Stimulated activated naive CD8-positive, alpha-beta T cell treated with anti-CD3 and anti-CD28 coated beads, Interleukin-15, Interleukin-2, amounts not matched to agents 100 U/mL and 50 U/mL, for 24 hours (primary cell): ENCODE measurements around the gene RNGTT.

Experiments
- ATAC-seq: fragments of 150-1000 bp; cut with Tn5 transposase; one replicate; pipeline ENCODE4 v1.10.0; 2021
- DNase-seq: peaks from one replicate; pipeline ENCODE4 v3.0.0; 2021

The RNGTT gene

DNA sequence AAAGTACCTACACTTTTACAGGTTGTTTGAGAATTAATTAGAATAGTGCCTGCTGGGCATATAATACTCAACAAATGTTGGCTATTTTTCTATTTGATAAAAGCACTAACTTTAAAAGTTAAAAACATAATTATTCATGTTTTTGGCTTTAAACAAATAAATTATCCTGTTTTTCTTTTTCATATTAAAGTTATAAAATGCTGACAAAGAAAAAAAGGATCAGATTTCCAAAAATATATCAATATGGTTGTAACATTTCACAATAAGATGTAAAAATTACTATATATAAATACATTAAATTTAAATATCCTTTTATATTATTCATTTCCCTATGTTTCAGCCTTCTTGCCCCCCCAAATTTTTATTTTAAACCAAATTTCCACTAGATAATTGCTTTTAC is 312.0 kb downstream of the RNGTT start:
- no peak for ATAC-seq
- no peak for DNase-seq

DNA sequence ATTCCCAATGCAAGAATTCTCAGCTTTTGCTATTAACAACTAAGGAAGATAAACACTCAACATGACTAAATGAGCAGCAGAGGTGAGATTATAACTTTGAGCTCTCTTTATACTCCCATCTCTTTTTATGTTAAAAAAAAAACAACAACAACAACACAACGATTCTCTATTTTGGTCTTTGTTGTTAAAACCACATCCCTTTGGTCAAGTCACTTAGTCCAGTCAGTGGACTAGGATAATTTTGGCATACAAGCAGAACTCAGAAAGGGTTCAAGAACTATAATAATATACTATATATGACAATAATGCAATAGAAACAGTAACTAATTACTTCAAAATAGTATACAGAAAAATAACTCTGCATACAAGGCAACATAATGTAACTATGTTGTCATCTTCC is 312.4 kb downstream of the RNGTT start:
- no peak for DNase-seq
- no peak for ATAC-seq

DNA sequence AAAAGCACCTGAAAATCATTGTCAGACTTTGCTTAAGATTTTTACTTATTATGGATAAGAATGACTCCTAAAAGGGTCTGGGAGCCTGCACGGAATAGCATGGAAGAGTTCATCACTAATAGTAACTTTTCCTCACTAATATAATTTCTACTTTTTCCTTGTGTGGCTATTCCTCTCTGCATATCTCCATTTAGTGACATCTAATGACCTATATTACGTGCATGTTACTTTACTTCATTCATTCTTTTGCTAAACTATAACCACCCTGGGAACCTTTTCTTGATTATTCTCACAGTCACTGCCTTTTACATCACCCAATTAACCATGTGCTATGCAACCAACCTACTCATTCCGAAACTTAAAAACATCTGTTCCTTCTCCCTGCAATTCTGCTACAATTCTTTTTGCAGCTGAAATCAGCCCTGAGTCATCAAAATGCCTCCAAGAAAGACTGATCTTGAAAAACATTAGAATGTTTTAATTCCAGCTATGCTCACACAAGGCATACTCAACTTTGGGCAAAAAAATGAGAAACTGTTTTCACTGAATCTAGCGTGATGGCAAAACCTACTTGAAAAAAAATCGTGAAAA is 313.3 kb downstream of the RNGTT start:
- ATAC-seq, result no peak
- no peak for DNase-seq

DNA sequence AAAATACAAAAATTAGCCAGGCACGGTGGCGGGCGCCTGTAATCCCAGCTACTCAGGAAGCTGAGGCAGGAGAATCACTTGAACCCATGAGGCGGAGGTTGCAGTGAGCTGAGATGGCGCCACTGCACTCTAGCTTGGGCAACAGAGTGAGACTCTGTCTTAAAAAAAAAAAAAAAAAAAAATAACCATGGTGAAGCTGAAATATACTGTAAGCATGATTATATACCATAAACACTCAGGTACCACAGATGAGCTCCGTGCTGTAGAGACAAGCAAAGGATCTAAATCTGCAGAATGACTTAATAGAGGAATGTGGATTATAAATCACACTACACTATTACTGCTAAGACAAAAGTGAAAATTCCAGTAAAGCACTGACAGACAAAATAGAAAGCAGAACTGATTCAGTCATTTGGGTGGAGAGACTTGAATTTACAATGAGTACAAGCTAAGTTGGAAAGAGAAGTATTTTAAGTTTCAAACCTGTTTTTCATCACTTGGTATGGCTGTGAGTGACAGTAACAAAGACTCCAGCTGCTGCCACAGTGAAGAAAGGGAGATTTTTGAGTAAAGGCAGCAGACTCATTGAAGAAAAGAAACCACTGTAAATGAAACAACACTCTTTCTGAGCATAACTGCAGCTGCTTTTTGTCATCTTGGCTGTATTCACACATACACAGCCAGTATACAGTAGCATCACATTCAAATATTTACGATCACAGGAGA is 322.1 kb downstream of the RNGTT start:
- DNase-seq (no peak), ATAC-seq (peak; percentile 69)

DNA sequence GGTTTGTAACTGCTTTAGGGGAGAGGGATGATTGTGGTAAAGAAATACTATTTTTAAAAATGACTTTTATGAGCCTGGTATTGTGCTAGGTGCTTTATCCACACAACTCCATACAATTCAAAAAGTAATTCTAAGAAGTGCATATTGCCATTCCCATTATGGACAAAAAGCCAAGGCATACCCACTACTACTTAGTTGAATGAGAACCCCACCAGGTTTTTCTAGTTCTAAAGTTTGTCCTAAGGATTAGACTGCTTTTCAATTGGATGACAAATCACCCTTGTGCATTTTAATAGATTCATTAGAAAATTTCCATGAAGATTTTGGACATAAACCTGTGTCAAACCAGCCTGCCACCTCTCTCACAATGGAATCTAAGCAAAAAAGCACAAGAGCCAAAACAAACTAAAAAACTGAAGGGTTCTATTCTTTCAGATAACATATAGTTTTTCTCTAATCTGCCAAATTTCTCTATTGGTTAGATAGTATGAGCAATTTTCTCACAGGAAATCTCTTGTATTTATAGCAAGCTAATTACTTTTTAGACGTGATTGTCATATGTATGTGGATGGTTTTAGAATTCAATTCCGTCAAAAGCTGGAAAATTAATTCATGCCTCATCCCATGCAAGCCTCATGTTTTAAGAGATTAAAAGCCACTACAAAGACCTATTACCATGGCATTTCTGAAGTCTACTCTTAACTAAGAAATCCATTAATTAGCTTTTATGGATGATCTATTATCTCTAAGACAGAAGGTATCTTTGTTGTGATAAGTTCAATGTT is 325.5 kb downstream of the RNGTT start:
- no peak for ATAC-seq
- no peak for DNase-seq

DNA sequence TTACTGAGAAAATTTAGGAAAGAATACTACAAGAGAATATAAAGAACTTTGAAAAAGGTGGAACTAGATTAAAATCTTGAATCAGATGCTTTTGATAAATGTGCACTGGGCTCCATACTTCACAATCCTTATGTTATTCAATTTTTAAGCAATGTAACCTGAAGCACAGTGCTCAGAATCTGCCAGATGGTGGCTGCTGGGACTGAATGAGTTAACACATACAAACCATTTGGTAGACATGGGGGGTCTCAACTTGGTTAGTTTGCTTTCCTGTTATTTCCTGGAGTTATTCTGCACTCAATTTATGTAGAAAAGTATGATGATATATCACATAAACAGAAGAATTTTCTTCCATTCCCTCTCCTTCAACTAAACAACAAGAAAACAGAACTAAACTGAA is 326.5 kb downstream of the RNGTT start:
- DNase-seq (no peak), ATAC-seq (no peak)

DNA sequence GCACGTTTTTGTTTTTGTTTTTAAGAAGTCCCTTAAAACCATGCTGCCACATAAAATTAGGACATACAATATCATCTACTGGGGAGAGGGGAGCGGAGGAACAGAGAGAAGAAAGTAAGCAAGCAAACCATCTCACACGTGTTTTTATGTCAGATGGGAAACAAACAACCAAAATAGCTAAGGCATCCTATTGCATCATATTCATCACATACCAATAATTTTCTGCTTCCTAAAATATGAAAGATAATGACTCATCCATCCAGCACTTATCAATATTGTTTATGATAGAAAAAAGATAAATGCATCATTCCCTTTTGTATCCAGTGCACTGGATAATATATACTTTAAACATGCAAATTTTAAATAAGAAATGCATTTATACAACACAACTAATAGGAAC is 329.6 kb downstream of the RNGTT start:
- DNase-seq, result no peak
- no peak for ATAC-seq

DNA sequence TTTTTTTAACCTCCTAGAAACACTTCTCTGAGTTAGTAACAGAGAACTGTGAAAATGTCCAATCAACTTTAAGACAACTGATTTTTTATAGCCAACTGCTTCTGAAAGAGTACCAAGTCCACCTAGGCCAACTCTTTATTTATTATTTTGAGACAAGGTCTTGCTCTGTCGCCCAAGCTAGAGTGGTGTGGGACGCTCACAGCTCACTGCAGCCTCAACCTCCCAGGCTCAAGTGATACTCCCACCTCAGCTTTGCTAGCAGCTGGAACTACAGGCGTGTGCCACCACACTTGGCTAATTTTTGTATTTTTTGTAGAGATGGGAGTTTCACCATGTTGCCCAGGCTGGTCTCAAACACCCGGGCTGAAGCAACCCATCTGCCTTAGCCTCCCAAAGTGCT is 331.6 kb downstream of the RNGTT start:
- ATAC-seq, result no peak

DNA sequence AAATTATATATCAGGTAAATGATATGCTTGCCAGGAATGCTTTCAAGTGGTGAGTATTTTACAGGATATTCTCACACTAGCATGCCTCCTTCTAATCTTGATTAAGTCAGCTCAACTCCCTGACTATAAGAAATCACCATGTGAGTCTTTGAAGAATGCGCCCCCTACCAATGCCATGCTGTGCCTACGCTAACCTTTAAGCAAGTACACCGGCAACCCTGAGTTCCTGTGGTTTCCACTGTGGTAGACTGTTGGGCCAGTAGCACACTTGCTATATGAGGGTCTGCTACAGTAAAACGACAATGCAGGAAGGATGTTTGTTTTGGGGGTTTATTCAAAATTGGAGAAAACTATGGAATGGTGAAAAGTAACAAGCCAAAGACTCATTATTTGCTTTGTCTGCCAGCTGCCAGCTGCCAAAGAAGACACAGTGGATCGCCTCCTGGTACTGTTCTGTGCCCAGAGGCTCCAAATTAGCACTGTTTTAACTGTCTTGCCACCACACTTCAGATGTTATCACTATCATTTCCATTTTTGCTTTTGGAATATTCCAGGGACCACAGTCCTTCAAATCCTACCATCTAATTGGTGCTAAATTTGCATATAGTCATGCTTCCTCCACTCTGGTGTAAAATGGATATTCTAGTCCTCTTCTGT is 333.5 kb downstream of the RNGTT start:
- ATAC-seq (peak; percentile 72), DNase-seq (peak; percentile 7)

More for the DNA sequence above, 331.6 kb downstream of the RNGTT start:
- DNase-seq, result no peak

DNA sequence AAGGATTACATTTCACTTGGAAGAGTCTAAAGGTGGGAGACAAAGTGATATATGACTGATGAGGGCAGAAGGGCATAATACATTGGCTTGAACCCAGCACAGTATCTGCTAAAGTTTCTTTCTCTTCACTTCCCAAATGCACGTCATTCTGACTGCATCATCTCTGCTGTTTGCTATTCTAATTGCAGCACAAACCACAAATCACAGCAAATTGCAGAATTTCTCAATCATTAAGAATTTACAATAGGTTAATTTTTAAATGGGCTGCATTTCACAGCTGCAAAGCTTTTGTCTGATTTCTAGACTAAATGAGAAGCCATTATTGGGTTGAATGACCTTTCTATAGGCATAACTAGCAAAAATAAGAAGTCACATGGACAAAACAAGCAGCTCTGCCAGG is 337.0 kb downstream of the RNGTT start:
- DNase-seq, result no peak
- no peak for ATAC-seq

DNA sequence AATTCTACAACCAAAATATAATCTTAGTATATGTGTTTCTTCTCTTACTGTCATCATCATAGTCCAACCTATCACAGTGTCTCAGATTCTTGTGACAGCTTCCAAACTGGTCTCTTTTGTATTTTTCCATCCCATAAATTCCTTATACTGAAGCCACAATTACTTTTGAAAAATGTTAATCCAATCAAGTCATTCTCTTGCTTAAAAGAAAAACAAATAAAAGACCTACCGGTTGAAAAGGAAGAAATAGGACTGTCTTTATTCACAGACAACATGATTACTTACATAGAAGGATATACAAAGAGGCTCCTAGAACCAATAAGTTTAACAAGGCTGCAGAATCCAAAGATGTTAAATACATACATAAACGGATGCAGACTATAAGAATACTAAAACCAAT is 339.9 kb downstream of the RNGTT start:
- no peak for ATAC-seq
- no peak for DNase-seq

DNA sequence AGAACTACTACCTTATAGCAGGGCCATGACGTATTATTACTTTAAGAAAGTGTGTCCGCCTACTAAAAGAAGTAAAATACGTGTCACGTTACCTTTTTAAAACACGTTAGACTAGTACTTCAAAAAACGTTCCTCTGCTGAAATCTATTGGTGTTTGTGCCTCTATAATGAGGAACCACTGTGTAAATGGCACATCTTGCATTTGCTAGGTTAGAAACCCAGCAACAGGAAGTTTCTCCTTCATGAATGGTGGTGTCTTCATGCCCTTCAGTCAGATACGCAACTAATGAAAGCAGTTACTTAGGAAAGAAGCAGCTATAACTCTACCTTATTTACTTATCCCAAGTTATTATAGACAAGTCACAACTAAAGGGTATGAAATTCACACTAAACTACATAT is 343.5 kb downstream of the RNGTT start:
- DNase-seq (no peak), ATAC-seq (no peak)

DNA sequence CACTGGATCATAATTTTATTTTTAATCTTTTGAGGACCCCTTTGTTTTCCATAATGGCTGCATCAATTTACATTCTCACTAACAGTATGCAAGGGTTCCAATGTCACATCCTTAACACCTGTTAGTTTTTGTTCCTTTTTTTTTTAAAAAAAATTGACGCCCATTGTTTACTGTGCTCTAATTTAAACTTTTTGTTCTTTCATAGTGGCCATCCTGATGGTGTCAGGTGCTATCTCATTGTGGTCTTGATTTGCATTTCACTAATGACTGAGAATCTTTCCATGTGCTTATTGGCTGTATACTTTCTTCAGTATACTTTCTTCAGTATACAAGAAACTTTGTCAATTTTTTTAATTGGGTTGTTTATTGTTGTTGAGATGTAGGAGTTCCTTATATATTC is 347.0 kb downstream of the RNGTT start:
- no peak for ATAC-seq
- DNase-seq, result no peak

DNA sequence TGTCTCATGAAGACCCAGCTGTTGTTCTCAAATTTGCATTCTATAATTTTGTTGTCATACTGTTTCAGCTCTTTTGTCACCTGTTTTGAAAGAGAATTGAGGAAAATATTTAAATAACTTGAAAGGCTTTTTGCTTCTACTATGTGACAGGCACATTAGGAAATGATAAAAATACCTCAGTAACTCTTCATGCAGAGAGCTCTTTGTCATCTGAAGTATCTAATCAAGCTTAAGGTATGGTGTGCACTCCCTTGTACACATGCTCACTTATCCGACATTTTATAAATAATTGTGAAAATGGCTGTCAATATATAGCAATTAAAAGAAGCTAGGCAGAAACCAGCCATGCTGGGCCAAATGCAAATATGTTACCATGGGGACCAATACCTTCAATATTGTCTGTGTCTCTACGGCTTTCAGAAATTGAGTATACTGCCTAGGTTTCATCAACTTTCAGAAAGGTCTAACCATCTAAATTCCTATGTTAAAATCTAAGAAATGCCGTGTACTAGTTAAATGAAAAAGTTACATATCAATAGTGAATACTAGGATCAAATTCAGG is 349.0 kb downstream of the RNGTT start:
- no peak for ATAC-seq

DNA sequence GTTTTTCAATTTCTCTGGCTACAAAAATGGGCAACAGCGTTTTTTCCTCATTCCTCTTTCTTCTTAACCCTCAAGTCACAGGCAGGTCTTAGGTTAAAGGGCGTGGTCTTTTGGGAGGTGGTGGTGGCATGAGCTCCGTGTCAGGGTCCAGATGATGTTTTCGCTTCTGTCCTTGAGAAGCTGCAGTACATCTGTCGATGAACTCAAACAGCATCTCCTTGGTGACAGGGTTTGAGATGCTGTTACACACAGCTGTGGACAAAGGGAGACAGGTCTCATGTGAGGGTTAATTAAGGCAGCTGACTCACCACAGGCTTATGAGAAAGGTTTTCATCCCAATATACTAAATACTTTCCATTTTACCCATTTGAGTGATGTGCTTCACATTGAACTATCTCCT is 350.8 kb downstream of the RNGTT start:
- ATAC-seq, result no peak
- no peak for DNase-seq

More for the DNA sequence above, 349.0 kb downstream of the RNGTT start:
- no peak for DNase-seq

DNA sequence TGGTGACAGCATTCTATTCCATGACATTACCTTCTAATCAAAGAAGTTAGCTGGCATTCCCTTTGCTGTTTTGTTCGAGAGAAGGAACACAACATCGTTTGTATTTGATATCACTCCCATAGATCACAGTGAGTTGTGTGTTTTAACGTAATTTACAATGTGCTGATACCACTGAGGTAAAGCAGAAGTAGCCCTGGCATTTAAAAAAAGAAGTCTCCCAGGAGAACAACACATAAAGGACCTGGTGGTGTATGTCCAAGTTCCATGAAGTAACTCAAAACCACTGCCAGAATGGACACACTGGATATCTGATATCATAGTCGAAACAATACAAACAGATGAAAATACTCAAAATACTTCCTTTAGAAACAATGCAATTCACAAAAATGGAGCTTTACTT is 351.7 kb downstream of the RNGTT start:
- no peak for ATAC-seq
- DNase-seq, result no peak

DNA sequence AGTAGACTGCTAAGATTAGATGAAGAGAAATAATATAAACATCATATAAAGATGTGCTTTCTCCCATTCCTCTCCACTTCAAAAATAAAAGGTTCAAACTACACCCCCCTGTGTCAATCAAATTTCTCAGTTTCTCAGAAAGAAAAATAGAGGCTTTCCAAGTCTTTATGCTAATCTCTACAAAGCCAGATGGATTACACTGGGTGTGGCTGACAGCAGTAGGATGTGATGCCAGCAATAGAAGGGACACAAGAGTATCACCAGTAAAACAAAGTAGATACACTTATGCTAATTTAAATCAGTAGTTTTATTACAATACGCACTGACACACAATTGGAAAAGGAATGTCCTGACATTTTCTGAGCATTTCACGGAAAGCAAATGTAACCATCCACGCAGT is 353.4 kb downstream of the RNGTT start:
- ATAC-seq (no peak), DNase-seq (no peak)

DNA sequence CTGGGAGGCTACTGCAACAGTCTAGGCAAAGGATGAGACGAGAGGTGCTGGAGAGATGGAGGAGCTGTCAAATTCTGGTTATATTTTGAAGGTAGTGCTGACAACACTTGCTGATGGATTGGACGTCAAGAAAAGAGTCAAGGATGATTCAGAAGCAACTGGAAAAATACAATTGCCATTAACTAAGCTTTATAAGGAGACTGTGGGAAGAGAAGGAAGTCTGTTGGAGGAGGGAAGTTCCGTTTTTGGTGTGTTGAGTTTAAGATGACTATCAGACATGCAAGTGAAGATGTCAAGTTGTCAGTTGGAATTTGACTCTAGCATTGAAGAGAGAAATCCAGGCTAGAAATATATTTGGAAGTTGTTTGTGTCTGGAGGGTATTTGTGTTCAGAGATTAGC is 358.1 kb downstream of the RNGTT start:
- no peak for DNase-seq

DNA sequence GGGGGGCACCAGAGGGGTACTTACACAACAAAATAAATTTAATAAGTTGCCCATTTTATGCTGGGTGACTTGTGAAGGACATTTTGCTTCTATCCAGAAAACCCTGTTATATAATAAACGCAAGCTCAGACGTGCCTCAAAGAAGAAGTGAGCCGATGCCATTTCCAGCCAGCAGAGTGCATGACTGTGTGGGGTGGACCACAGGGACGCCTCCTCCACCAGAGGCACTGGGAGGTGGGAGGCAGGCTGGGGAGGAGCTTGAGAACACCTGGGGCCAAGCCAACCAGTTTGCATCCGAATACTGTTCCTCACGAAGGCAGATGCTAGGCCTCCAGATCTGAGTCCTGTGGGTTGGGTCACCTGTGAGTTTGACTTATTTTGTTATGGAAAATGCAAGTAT is 363.8 kb downstream of the RNGTT start:
- DNase-seq, result no peak
- no peak for ATAC-seq

More for the DNA sequence above, 358.1 kb downstream of the RNGTT start:
- ATAC-seq, result no peak

DNA sequence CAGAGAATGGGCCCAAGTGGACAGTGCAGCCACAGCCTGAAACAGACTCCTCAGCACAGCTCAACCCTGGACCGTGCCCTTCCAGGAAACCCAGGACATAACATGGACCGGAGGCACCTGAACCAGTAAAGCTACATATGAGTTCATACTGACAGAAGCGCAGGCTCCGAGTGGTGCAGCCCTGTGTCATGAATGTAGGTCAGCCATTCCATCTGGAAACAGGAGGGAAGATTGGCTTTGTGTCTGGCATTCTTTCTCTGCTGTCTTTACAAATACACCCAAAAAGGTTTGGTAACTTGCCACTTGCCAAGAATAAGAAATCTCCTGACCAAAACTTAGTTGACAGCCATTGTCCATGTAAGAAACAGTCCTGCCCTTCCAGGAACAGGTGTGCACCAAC is 366.6 kb downstream of the RNGTT start:
- no peak for DNase-seq
- ATAC-seq, result no peak

DNA sequence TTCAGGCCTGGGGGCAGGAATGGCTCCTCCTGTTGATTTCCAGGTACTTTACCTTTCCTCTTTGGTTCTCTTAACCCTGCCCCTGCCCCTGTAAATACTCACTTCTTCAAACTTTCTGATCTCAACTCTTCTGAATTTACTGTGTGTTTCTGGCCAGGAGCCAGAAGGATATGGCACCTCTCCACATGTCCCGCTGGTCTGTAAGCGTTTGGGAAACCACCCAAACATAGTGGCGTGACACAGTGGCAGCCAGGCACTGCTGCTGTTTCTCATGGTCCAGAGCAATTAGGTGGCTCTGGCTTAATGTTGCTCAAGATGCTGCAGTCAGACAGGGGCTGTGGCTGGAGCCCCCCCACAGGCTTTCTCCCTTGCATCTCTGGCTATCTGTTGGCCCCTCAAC is 374.5 kb downstream of the RNGTT start:
- no peak for DNase-seq
- ATAC-seq, result no peak

DNA sequence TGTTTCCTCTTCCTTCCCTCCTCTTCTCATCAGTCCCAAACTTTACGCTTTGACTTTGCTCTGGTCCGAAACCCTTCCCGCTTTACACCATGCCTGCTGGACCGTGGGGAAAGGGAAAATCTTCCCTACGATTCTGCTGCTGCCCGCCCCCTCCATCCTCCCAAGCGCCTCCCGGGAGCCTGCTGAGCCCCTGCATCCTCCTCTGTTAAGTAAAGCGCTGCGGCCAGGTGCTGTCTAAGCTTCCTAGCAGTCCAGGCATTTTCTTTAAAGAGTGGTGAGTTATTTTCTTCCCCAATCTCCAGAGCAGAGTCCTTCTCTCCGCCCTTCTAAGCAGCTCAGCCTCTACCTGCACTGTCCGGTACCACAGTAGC is 376.3 kb downstream of the RNGTT start:
- DNase-seq (no peak), ATAC-seq (no peak)
